ENCODE data around the gene ZRANB3. TPM values are rescaled to one million over a fixed set of nuclear protein-coding genes. Genes with fewer than 3 reads are reported as not detected.

The ZRANB3 gene
- total RNA-seq, 3 donors from 2014 or later = 3.2 to 6.1 (median 5.6) TPM

- intact Hi-C loops (cut with DNase I; ENCODE audit: low total_unique reads) = no loop called here
- TF ChIP-seq, protein P1, sequence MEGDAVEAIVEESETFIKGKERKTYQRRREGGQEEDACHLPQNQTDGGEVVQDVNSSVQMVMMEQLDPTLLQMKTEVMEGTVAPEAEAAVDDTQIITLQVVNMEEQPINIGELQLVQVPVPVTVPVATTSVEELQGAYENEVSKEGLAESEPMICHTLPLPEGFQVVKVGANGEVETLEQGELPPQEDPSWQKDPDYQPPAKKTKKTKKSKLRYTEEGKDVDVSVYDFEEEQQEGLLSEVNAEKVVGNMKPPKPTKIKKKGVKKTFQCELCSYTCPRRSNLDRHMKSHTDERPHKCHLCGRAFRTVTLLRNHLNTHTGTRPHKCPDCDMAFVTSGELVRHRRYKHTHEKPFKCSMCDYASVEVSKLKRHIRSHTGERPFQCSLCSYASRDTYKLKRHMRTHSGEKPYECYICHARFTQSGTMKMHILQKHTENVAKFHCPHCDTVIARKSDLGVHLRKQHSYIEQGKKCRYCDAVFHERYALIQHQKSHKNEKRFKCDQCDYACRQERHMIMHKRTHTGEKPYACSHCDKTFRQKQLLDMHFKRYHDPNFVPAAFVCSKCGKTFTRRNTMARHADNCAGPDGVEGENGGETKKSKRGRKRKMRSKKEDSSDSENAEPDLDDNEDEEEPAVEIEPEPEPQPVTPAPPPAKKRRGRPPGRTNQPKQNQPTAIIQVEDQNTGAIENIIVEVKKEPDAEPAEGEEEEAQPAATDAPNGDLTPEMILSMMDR (IDR thresholded peaks at IDR 0.05) = no peak
- TF ChIP-seq POLR2AphosphoS5 (IDR thresholded peaks at IDR 0.05) = no peak
- H3K4me3 ChIP-seq = no peak overlapping the region
- H3K4me1 ChIP-seq = no peaks in the 10 kb centered on the region
- H3K27me3 ChIP-seq = no peaks in the 10 kb centered on the region
- no peak overlapping the region for H3K27ac ChIP-seq
- DNase-seq (ENCODE audit: low spot score in 2 of 2) = no peak
- H3K36me3 ChIP-seq = peaks cover 5% of the 10 kb centered on the region
- H3K9me3 ChIP-seq = no peaks in the 10 kb centered on the region
These were observed 366.6 kb downstream of the ZRANB3 start for GRCh38 chr2:135164431-135164830.

- Histone ChIP-seq H3K4me1 (no peaks in the 10 kb centered on the region), H3K4me3 (no peak overlapping the region), H3K9me3 (no peaks in the 10 kb centered on the region), H3K36me3 (peaks cover 5% of the 10 kb centered on the region), H3K27me3 (no peaks in the 10 kb centered on the region), H3K27ac (no peak overlapping the region)
- DNase-seq (ENCODE audit: low spot score in 2 of 2) = no peak
- no peak for TF ChIP-seq POLR2AphosphoS5 (IDR thresholded peaks at IDR 0.05)
- no peak for TF ChIP-seq POLR2A (IDR thresholded peaks at IDR 0.05)
- TF ChIP-seq, protein P1 (IDR thresholded peaks at IDR 0.05) = no peak
- intact Hi-C loops (cut with DNase I; ENCODE audit: low total_unique reads) = no loop called here
These were observed 367.1 kb downstream of the ZRANB3 start for GRCh38 chr2:135163901-135164300.

DNA sequence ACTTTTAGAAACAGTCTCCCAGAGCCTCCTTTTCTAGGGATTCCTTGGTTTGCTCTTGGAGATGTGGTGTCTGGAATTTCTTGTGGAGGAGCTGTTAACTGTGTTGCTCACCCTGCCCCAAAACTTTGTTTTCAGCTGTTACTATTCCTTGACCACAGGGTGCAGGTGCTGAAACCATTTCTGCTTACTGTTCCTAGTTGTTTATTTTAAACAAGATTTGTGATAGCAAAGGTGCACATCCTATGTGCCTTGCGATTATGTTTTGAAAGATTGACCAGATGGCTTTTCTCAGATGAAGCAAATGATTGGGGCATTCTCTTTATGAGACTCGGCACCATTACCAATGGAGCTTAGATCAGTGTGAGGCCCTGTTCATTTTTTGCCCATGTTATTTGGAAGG, 367.7 kb downstream of the ZRANB3 start:
- Histone ChIP-seq H3K36me3 (peaks cover 5% of the 10 kb centered on the region), H3K4me3 (no peak overlapping the region), H3K27ac (no peak overlapping the region), H3K4me1 (no peaks in the 10 kb centered on the region), H3K27me3 (no peaks in the 10 kb centered on the region), H3K9me3 (no peaks in the 10 kb centered on the region)
- DNase-seq (ENCODE audit: low spot score in 2 of 2) = no peak
- intact Hi-C loops (cut with DNase I; ENCODE audit: low total_unique reads) = no loop called here
- TF ChIP-seq POLR2AphosphoS5 (IDR thresholded peaks at IDR 0.05) = no peak
- TF ChIP-seq, protein P1 (IDR thresholded peaks at IDR 0.05) = no peak
- no peak for TF ChIP-seq POLR2A (IDR thresholded peaks at IDR 0.05)

DNA sequence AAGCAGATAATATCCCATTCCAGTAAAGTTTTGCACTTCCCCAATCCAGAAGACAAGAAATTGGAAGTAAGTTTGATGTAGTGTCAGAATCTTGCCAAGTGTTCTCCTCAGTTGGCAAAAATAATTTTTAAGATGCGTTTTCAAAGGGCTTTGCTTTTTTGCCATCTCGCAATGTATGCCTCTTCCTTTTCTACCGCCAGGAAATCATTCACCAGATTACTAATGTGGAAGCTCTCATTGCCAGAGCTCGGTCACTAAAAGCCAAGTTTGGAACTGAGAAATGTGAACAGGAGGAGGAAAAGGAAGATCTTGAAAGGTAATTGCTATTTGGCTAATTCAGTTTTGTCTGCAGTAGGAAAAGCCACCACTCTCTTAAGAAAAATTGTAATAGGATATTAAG, 368.2 kb downstream of the ZRANB3 start:
- intact Hi-C loops (cut with DNase I; ENCODE audit: low total_unique reads) = no loop called here
- Histone ChIP-seq H3K4me3 (no peak overlapping the region), H3K9me3 (no peaks in the 10 kb centered on the region), H3K4me1 (no peaks in the 10 kb centered on the region), H3K36me3 (peaks cover 5% of the 10 kb centered on the region), H3K27ac (no peak overlapping the region), H3K27me3 (no peaks in the 10 kb centered on the region)
- TF ChIP-seq, protein P1 (IDR thresholded peaks at IDR 0.05) = no peak
- no peak for TF ChIP-seq POLR2AphosphoS5 (IDR thresholded peaks at IDR 0.05)
- TF ChIP-seq POLR2A (IDR thresholded peaks at IDR 0.05) = no peak
- DNase-seq (ENCODE audit: low spot score in 2 of 2) = no peak

- no peak for DNase-seq (ENCODE audit: low spot score in 2 of 2)
- Histone ChIP-seq H3K9me3 (no peaks in the 10 kb centered on the region), H3K27me3 (no peaks in the 10 kb centered on the region), H3K4me3 (no peak overlapping the region), H3K4me1 (no peaks in the 10 kb centered on the region), H3K27ac (no peak overlapping the region), H3K36me3 (peaks cover 5% of the 10 kb centered on the region)
- intact Hi-C loops (cut with DNase I; ENCODE audit: low total_unique reads) = no loop called here
- TF ChIP-seq, protein P1 (IDR thresholded peaks at IDR 0.05) = no peak
- no peak for TF ChIP-seq POLR2AphosphoS5 (IDR thresholded peaks at IDR 0.05)
- no peak for TF ChIP-seq POLR2A (IDR thresholded peaks at IDR 0.05)
These were observed 368.6 kb downstream of the ZRANB3 start for GRCh38 chr2:135162377-135162776.
